Trophoblast cell (in vitro differentiated cells and primary cell): ENCODE data around the gene CELF1.
A peak's percentile ranks its signal among the peaks of the same experiment; 100 is the strongest.

ENCODE experiments used
- DNase-seq, 2 donors: peaks; one replicate each; pipeline ENCODE4 v3.0.0-alpha.2; 2016
- H2AFZ ChIP-seq: 2 replicates; pipeline ENCODE4 v1.6.1; 2013; ENCODE audit warnings: low read length, moderate library complexity, mild to moderate bottlenecking; ENCODE audit not compliant: insufficient read depth, poor library complexity
- H2AK5ac ChIP-seq: 2 replicates; pipeline ENCODE4 v1.6.1; 2013; ENCODE audit warnings: mild to moderate bottlenecking, low read length
- H2BK120ac ChIP-seq: 2 replicates; pipeline ENCODE4 v1.6.1; 2013; ENCODE audit warnings: low read length, mild to moderate bottlenecking, moderate library complexity; ENCODE audit not compliant: insufficient read depth, poor library complexity
- H2BK12ac ChIP-seq: 2 replicates; pipeline ENCODE4 v1.6.1; 2013; ENCODE audit warnings: mild to moderate bottlenecking, low read length, moderate library complexity
- H2BK5ac ChIP-seq: 2 replicates; pipeline ENCODE4 v1.6.1; 2013; ENCODE audit warnings: low read length, low read depth, moderate library complexity, mild to moderate bottlenecking; ENCODE audit not compliant: poor library complexity
- H3K14ac ChIP-seq: 2 replicates; pipeline ENCODE4 v1.6.1; 2013; ENCODE audit warnings: mild to moderate bottlenecking, low read length
- H3K18ac ChIP-seq: 2 replicates; pipeline ENCODE4 v1.6.1; 2013; ENCODE audit warnings: mild to moderate bottlenecking, low read length
- H3K23ac ChIP-seq: 2 replicates; pipeline ENCODE4 v1.6.1; 2013; ENCODE audit warnings: low read length
- H3K27ac ChIP-seq: 2 replicates; pipeline ENCODE4 v1.5.1; 2013; ENCODE audit warnings: low read depth, mild to moderate bottlenecking, inconsistent platforms, low read length, moderate library complexity
- H3K27me3 ChIP-seq: 2 replicates; pipeline ENCODE4 v1.6.1; 2013; ENCODE audit warnings: inconsistent platforms, mild to moderate bottlenecking, low read length, moderate library complexity; ENCODE audit not compliant: insufficient read depth
- H3K36me3 ChIP-seq, 2 experiments: 1 replicate in 1 of 2; 2 replicates in 1 of 2; pipeline ENCODE4 v1.6.1; 2013; ENCODE audit warnings: low read length in 2 of 2, mild to moderate bottlenecking in 2 of 2, moderate library complexity in 1 of 2; ENCODE audit not compliant: insufficient read depth in 2 of 2, control insufficient read depth in 1 of 2
- H3K4ac ChIP-seq: 2 replicates; pipeline ENCODE4 v1.6.1; 2013; ENCODE audit warnings: low read depth, mild to moderate bottlenecking, low read length, moderate library complexity
- H3K4me1 ChIP-seq, 2 experiments: 1 replicate in 1 of 2; 2 replicates in 1 of 2; pipeline ENCODE4 v1.6.1; 2013; ENCODE audit warnings: low read length in 2 of 2, mild to moderate bottlenecking in 2 of 2, moderate library complexity in 1 of 2; ENCODE audit not compliant: insufficient read depth in 2 of 2, control insufficient read depth in 1 of 2
- H3K4me2 ChIP-seq: 2 replicates; pipeline ENCODE4 v1.6.1; 2013; ENCODE audit warnings: inconsistent platforms, mild to moderate bottlenecking, low read length, moderate library complexity
- H3K4me3 ChIP-seq: 2 replicates; pipeline ENCODE4 v1.5.1; 2013; ENCODE audit warnings: mild to moderate bottlenecking, low read depth, low read length, inconsistent platforms
- H3K79me1 ChIP-seq: one replicate; pipeline ENCODE4 v1.6.1; 2013; ENCODE audit warnings: low read length
- H3K79me2 ChIP-seq: 2 replicates; pipeline ENCODE4 v1.6.1; 2013; ENCODE audit warnings: low read length, mild to moderate bottlenecking; ENCODE audit not compliant: control insufficient read depth, insufficient read depth, poor library complexity
- H3K9ac ChIP-seq: 2 replicates; pipeline ENCODE4 v1.6.1; 2013; ENCODE audit warnings: mild to moderate bottlenecking, low read length
- H3K9me3 ChIP-seq: 2 replicates; pipeline ENCODE4 v1.6.1; 2013; ENCODE audit warnings: low read depth, mild to moderate bottlenecking, control low read depth, inconsistent platforms, low read length; ENCODE audit not compliant: insufficient read depth
- H4K12ac ChIP-seq: 2 replicates; pipeline ENCODE4 v1.6.1; 2013; ENCODE audit warnings: low read depth, mild to moderate bottlenecking, low read length, moderate library complexity
- H4K8ac ChIP-seq: 2 replicates; pipeline ENCODE4 v1.6.1; 2013; ENCODE audit warnings: low read depth, mild to moderate bottlenecking, low read length, moderate library complexity
- H4K91ac ChIP-seq: one replicate; pipeline ENCODE4 v1.6.1; 2013; ENCODE audit warnings: low read depth, mild to moderate bottlenecking, low read length, moderate library complexity
- WGBS: extraction: QIAGEN DNeasy Blood & Tissue Kit; methylation state at CpG from one replicate; pipeline ENCODE4 v1.1.7; 2013; ENCODE audit warnings: missing lambda C conversion rate; ENCODE audit not compliant: insufficient read length, insufficient coverage; ENCODE audit errors: extremely low coverage; 5-methylcytosine and 5-hydroxymethylcytosine counted together

The CELF1 gene

DNA sequence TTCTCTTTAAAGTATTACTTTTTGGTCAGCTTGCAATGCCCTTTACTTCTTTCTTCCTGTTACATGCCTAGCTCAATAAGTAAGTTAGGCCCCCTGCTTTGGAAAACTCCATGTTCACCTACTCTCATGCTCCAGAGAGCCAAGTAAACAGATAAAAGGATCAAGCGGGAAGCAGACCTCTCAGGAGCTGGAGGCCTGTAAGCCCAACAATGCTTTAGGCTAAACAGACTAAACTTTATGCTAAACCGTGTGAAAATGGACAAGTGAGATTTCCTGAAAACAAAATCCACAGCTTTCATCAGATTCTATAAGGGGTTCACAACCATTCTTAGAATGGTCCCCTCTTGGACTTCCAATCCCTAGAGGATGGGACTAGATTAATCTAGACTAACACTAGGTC lies 40.2 kb downstream of the CELF1 start:
- H4K8ac ChIP-seq = no peak overlapping the region
- H3K27me3 ChIP-seq = no peaks in the 10 kb centered on the region
- no peak overlapping the region for H3K4me2 ChIP-seq
- no peak overlapping the region for H2BK5ac ChIP-seq
- peak overlapping the region; percentile 85 for H3K27ac ChIP-seq
- WGBS = no CpG with 5 or more reads among the region's 2 CpGs
- H3K79me2 ChIP-seq = peaks cover 8% of the 10 kb centered on the region
- H3K9ac ChIP-seq = no peak overlapping the region
- no peak overlapping the region for H2BK12ac ChIP-seq
- H2BK120ac ChIP-seq = no peak overlapping the region
- H3K18ac ChIP-seq = no peak overlapping the region
- peak overlapping the region; percentile 51 for H3K4ac ChIP-seq
- H4K12ac ChIP-seq = no peak overlapping the region
- peaks cover 14 to 16% of the 10 kb centered on the region in 2 experiments for H3K4me1 ChIP-seq
- no peaks in the 10 kb centered on the region for H3K9me3 ChIP-seq
- no peak overlapping the region for H2AK5ac ChIP-seq
- H2AFZ ChIP-seq = no peak overlapping the region
- DNase-seq = no peak
- H3K23ac ChIP-seq = no peak overlapping the region
- no peak overlapping the region for H3K4me3 ChIP-seq
- no peak overlapping the region for H3K14ac ChIP-seq
- peaks cover 5% of the 10 kb centered on the region for H3K79me1 ChIP-seq
- H4K91ac ChIP-seq = no peak overlapping the region
- H3K36me3 ChIP-seq = peaks cover 0 to 1% of the 10 kb centered on the region in 2 experiments

DNA sequence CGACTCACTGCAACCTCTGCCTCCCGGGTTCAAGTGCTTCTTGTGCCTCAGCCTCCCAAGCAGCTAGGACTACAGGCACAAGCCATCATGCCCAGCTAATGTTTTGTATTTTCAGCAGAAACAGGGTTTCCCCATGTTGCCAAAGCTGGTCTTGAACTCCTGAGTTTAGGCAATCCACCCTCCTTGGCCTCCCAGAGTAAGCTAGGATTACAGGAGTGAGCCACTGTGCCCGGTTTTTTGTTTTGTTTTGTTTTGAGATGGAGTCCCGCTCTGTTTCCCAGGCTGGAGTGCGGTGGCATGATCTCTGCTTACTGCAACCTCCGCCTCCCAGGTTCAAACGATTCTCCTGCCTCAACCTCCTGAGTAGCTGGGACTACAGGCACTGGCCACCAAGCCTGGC lies 41.0 kb downstream of the CELF1 start:
- Histone ChIP-seq H3K4me1 (peaks cover 15 to 16% of the 10 kb centered on the region in 2 experiments), H2BK120ac (no peak overlapping the region), H2AK5ac (no peak overlapping the region), H3K36me3 (peaks cover 0 to 1% of the 10 kb centered on the region in 2 experiments), H3K23ac (no peak overlapping the region), H3K9me3 (no peaks in the 10 kb centered on the region), H3K4me2 (no peak overlapping the region), H3K4ac (peak overlapping the region; percentile 49), H3K79me2 (peaks cover 9% of the 10 kb centered on the region), H3K27ac (peak overlapping the region; percentile 1), H3K18ac (no peak overlapping the region), H2AFZ (no peak overlapping the region), H2BK12ac (peak overlapping the region; percentile 1), H3K79me1 (peaks cover 5% of the 10 kb centered on the region), H3K27me3 (no peaks in the 10 kb centered on the region), H4K12ac (no peak overlapping the region), H4K91ac (no peak overlapping the region), H3K4me3 (no peak overlapping the region), H3K9ac (no peak overlapping the region), H3K14ac (no peak overlapping the region), H4K8ac (no peak overlapping the region), H2BK5ac (peak overlapping the region; percentile 12)
- WGBS = no CpG with 5 or more reads among the region's 7 CpGs
- DNase-seq = no peak

DNA sequence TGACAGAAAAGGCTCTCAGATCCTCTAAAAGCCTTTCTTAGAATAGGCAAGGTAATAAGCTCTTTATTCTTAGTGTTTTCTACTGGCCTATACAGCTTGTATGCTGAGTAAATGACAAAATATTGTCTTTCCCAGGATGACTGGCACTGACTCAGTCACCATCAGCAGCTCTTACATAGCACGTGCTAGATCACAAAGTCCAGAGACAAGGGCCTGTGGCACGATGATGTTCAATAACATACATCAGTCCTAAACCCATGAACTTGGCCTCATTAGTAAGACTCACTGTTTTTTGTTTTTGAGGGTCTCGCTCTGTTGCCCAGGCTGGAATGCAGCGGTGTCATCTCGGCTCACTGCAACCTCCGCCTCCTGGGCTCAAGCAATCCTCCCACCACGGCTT lies 42.7 kb downstream of the CELF1 start:
- no peak overlapping the region for H2BK12ac ChIP-seq
- no peak overlapping the region for H3K27ac ChIP-seq
- DNase-seq = no peak
- no peak overlapping the region for H3K4me2 ChIP-seq
- H3K79me1 ChIP-seq = peaks cover 5% of the 10 kb centered on the region
- H2BK5ac ChIP-seq = no peak overlapping the region
- WGBS = no CpG with 5 or more reads among the region's 7 CpGs
- no peak overlapping the region for H2BK120ac ChIP-seq
- no peak overlapping the region for H2AK5ac ChIP-seq
- peak overlapping the region; percentile 4 for H3K4ac ChIP-seq
- H3K14ac ChIP-seq = no peak overlapping the region
- H3K9ac ChIP-seq = no peak overlapping the region
- no peak overlapping the region for H3K18ac ChIP-seq
- H4K91ac ChIP-seq = no peak overlapping the region
- H3K23ac ChIP-seq = no peak overlapping the region
- no peak overlapping the region for H2AFZ ChIP-seq
- no peak overlapping the region for H3K4me3 ChIP-seq
- no peak overlapping the region for H4K8ac ChIP-seq
- H3K4me1 ChIP-seq = peaks cover 15% of the 10 kb centered on the region in 2 experiments
- H4K12ac ChIP-seq = no peak overlapping the region
- no peaks in the 10 kb centered on the region for H3K27me3 ChIP-seq
- H3K9me3 ChIP-seq = no peaks in the 10 kb centered on the region
- H3K36me3 ChIP-seq = no peaks in the 10 kb centered on the region
- peaks cover 9% of the 10 kb centered on the region for H3K79me2 ChIP-seq

DNA sequence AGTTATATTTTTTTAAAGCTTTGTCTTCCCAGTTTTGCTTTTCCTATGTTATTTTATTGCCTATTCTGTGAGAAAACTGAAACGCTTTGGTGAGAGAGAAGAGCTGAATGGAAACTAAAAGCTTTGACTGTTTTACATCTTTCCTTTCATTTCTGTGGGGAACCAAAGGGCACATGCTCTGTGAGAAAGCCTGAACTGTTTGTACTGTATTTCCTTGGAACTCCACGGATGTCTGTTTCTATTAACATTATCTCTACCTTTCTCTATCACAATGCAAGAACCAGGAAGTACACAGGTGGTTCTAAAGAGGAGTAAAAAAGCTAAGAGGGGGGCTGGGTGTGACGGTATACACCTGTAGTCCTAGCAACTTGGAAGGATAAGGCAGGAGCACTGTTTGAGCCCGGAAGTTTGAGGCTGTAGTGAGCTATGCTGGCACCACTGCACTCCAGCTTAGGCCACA lies 43.8 kb downstream of the CELF1 start:
- Histone ChIP-seq H3K23ac (no peak overlapping the region), H2BK12ac (no peak overlapping the region), H3K4me1 (peaks cover 12 to 15% of the 10 kb centered on the region in 2 experiments), H3K27me3 (no peaks in the 10 kb centered on the region), H4K12ac (no peak overlapping the region), H3K27ac (no peak overlapping the region), H3K14ac (no peak overlapping the region), H3K9ac (no peak overlapping the region), H3K79me1 (peaks cover 5% of the 10 kb centered on the region), H4K8ac (no peak overlapping the region), H3K18ac (no peak overlapping the region), H3K79me2 (peaks cover 12% of the 10 kb centered on the region), H2BK120ac (no peak overlapping the region), H3K4ac (peak overlapping the region; percentile 33), H4K91ac (no peak overlapping the region), H3K9me3 (no peaks in the 10 kb centered on the region), H2AFZ (no peak overlapping the region), H3K4me3 (no peak overlapping the region), H3K4me2 (no peak overlapping the region), H3K36me3 (peaks cover 0 to 3% of the 10 kb centered on the region in 2 experiments), H2BK5ac (no peak overlapping the region), H2AK5ac (no peak overlapping the region)
- no CpG with 5 or more reads among the region's 4 CpGs for WGBS
- no peak for DNase-seq
